ENCODE measurements around the gene KCNN2.

DNA sequence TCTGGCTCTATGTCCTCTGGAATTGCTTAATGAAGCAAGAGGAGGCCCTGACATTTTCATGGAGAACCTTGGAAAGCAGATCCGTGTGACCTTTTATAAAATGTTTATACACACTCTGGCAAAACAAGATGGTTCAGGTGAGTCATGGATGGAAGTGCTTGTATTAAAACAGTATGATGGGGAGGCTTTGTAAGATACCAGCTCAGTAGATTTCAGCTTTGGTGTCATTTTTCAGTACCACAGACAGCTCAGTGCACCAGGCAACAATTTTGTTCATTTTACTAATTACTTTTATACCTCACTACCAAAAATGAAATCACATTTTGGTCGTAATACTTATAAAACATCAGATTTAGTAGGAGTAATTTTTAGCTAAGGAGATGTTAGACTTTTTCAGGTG lies 5.2 kb downstream of the KCNN2 start:
- TF ChIP-seq MYB (IDR thresholded peaks at IDR 0.05; ENCODE audit: borderline replicate concordance, low read depth, low read length) (no peak), RAD21 (IDR thresholded peaks at IDR 0.05; ENCODE audit: insufficient read depth, low read depth, low read length) (no peak), CTCF (IDR thresholded peaks at IDR 0.05 in 2 of 3, conservative IDR thresholded peaks at IDR 0.05 in 1 of 3; ENCODE audit: control insufficient read depth in 2 of 3, extremely low read depth in 1 of 3, insufficient read depth in 1 of 3, low read depth in 3 of 3, low read length in 3 of 3) (no peak), EP300 (IDR thresholded peaks at IDR 0.05; ENCODE audit: borderline replicate concordance in 1 of 2, control insufficient read depth in 1 of 2, low read depth in 2 of 2, low read length in 2 of 2) (no peak), NR2C2 (IDR thresholded peaks at IDR 0.05; ENCODE audit: borderline replicate concordance, control insufficient read depth, insufficient read length, low read depth) (no peak), FOXM1 (IDR thresholded peaks at IDR 0.05; ENCODE audit: low read depth, low read length) (no peak), CREM (IDR thresholded peaks at IDR 0.05; ENCODE audit: low read depth) (no peak)
